A549 (cell line): Measurements from ENCODE around the gene SAXO2.
"Not testable (repeated sequence)": the region's sequence is repeated elsewhere in the genome, so short reads cannot be mapped to it uniquely, and the experiment has no call there.

Experiments
- BCL3 ChIP-seq: fragments of >200 bp; sonication (Bioruptor Twin); formaldehyde crosslinking; IDR thresholded peaks from 3 replicates; pipeline ENCODE4 v1.6.1; 2016
- CHD2 ChIP-seq: fragments of 150-350 bp; IDR thresholded peaks from 2 replicates; pipeline ENCODE4 v1.6.1; 2014; ENCODE audit warnings: low read length; ENCODE audit not compliant: partially characterized antibody
- CTCF ChIP-seq: fragments of >200 bp; sonication (Bioruptor Twin); formaldehyde crosslinking; IDR thresholded peaks from 3 replicates; pipeline ENCODE4 v1.5.1; 2016
- JUN ChIP-seq, 2 experiments: fragments of >200 bp; sonication (Bioruptor Twin); formaldehyde crosslinking; IDR thresholded peaks; 2 replicates in 1 of 2; 3 replicates in 1 of 2; pipeline ENCODE4 v1.6.1; 2016 to 2017
- MAX ChIP-seq: IDR thresholded peaks from 2 replicates; pipeline ENCODE4 v1.6.1; 2012
- MYC ChIP-seq: IDR thresholded peaks from 2 replicates; pipeline ENCODE4 v1.6.1; 2012; ENCODE audit warnings: mild to moderate bottlenecking, inconsistent platforms, low read length, improper control_type of control experiment, borderline replicate concordance
- NFE2L2 ChIP-seq: fragments of 150-350 bp; conservative IDR thresholded peaks from 2 replicates; pipeline ENCODE4 v1.6.1; 2014; ENCODE audit warnings: low read length
- SREBF2 ChIP-seq: fragments of 450-650 bp; IDR thresholded peaks from 2 replicates; pipeline ENCODE4 v1.6.1; 2014; ENCODE audit warnings: mild to moderate bottlenecking, moderate library complexity
- USF2 ChIP-seq: fragments of 450-650 bp; IDR thresholded peaks from 2 replicates; pipeline ENCODE4 v1.6.1; 2014; ENCODE audit warnings: antibody characterized with exemption

- not testable (repeated sequence) for TF ChIP-seq CTCF; NFE2L2; CHD2; BCL3; USF2; MYC; MAX; SREBF2; JUN (IDR thresholded peaks at IDR 0.05)
Measured at GRCh38 chr15:82245956-82246355, 16.7 kb upstream of the SAXO2 start.
